LHCN-M2 (cell line): Measurements from ENCODE around the gene TMEM39A. TPM values are rescaled to one million over a fixed set of nuclear protein-coding genes. Genes with fewer than 3 reads are reported as not detected.
A peak's percentile ranks its signal among the peaks of the same experiment; 100 is the strongest.

Source experiments
- DNase-seq: peaks from one replicate; pipeline ENCODE4 v3.0.0-alpha.2; 2012; ENCODE audit warnings: low read depth
- polyA plus RNA-seq: library from polyadenylated mRNA; unstranded; fragments of >200 nt; gene quantifications from one replicate; pipeline ENCODE4 v1.2.1, GENCODE V29; 2012; ENCODE audit warnings: missing spikeins
- total RNA-seq: library from RNA; depleted of rRNA; stranded (reverse); fragments of >200 nt; gene quantifications from 2 replicates; pipeline ENCODE4 v1.2.3, GENCODE V29; 2014; rRNA removed

The TMEM39A gene
- total RNA-seq: 34.3 and 39.7 TPM in 2 replicates
- 16.2 TPM for polyA plus RNA-seq

- peak; percentile 97 for DNase-seq
Observed at GRCh38 chr3:119463171-119464169, at the start of gene TMEM39A. TSS of gene TMEM39A (minus strand) at chr3:119463615. CDS start at chr3:119462074, 1,541 bp downstream.

GRCh38 chr3:119510690-119511089 lies 47.3 kb upstream of the TMEM39A start:
- DNase-seq: no peak

GRCh38 chr3:119508172-119508845 lies 44.9 kb upstream of the TMEM39A start:
- DNase-seq: no peak

- DNase-seq: no peak
Observed at GRCh38 chr3:119507404-119507803, 44.0 kb upstream of the TMEM39A start.

GRCh38 chr3:119506631-119507030 lies 43.2 kb upstream of the TMEM39A start:
- DNase-seq: no peak

- DNase-seq: no peak
Observed at GRCh38 chr3:119500901-119501300, 37.5 kb upstream of the TMEM39A start.

GRCh38 chr3:119500265-119500664 lies 36.9 kb upstream of the TMEM39A start:
- DNase-seq: no peak

- peak; percentile 95 for DNase-seq
Observed at GRCh38 chr3:119498186-119499011, 35.0 kb upstream of the TMEM39A start, which contains the start of gene TIMMDC1. TSS of gene TIMMDC1 (plus strand) at chr3:119498547. CDS start at chr3:119498734, 187 bp downstream.

- peak; percentile 4 for DNase-seq
Observed at GRCh38 chr3:119497820-119498185, 34.4 kb upstream of the TMEM39A start.

GRCh38 chr3:119494597-119494996 lies 31.2 kb upstream of the TMEM39A start:
- DNase-seq: no peak

- no peak for DNase-seq
Observed at GRCh38 chr3:119492810-119493209, 29.4 kb upstream of the TMEM39A start.

- no peak for DNase-seq
Observed at GRCh38 chr3:119492128-119492527, 28.7 kb upstream of the TMEM39A start.

- no peak for DNase-seq
Observed at GRCh38 chr3:119490153-119490552, 26.7 kb upstream of the TMEM39A start.

GRCh38 chr3:119485563-119485962 lies 22.1 kb upstream of the TMEM39A start:
- no peak for DNase-seq

GRCh38 chr3:119483101-119483500 lies 19.7 kb upstream of the TMEM39A start:
- DNase-seq: no peak

- no peak for DNase-seq
Observed at GRCh38 chr3:119481079-119481478, 17.7 kb upstream of the TMEM39A start.

GRCh38 chr3:119470866-119471265 lies 7.5 kb upstream of the TMEM39A start:
- DNase-seq: no peak

- peak; percentile 18 for DNase-seq
Observed at GRCh38 chr3:119469418-119470189, 6.2 kb upstream of the TMEM39A start.

- DNase-seq: no peak
Observed at GRCh38 chr3:119468041-119468440, 4.6 kb upstream of the TMEM39A start.

- no peak for DNase-seq
Observed at GRCh38 chr3:119457246-119457645, 6.2 kb downstream of the TMEM39A start.

- DNase-seq: no peak
Observed at GRCh38 chr3:119456469-119456868, 6.9 kb downstream of the TMEM39A start.
